ENCODE results near the gene FRAT2.

Gene FRAT2

DNA sequence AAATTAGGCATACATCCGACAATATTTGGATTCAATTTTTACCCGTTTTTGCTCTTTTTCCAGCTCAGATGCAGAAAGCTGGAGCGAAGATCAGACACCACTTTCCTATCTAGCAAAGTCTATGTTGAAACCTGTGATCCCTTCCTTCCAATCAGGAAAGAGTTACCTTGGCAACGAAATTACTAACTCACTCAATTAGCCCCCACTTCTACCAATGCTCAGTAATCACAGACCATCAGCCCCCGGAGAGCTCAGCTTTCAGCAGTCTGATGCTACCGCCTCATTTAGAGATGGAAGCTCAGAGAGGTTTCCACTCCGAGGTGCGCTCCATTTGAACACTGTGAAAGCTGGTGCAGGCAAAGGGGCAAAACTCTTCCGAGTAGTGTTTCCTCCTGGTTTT, 8.8 kb downstream of the FRAT2 start:
- no peak for DNase-seq (ENCODE audit: low read depth in 2 of 2)

DNA sequence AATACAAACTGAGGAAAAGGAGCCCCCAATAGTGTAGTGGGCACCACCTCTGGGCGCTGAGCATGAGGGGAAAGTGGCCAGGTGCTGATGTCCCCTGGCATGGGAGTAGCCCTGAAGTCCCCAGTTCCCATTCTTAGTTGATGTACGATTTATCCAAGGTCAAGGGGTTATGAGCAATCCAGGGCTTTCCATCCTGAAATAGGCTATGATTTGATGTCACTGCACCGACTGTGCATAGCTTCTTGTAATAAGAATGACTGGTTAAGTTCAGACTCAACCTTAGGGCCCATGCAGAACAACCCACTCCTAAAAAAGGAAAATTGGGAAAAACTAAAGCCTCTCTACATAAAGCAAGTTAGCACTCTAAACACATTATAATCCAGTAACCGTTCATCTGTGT, 11.0 kb downstream of the FRAT2 start:
- DNase-seq (ENCODE audit: low read depth in 2 of 2), result no peak

DNA sequence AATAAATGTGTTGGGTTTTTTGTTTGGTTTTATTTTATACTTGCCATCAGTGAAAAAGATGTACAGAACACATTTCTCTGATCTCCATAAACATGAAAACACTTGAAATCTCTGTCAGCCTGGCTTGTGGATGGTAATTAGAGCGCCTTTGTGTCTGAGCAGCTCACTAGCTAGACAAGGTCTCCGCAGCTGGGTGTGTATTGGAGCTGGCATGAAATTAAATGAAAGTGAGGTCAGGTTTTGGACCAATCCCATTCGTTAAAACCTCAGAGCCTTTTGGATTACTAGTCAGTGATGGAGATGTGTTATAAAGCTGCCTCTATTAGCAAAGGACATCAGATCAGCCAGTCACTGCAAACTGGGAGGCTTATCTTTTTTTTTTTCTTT, 12.7 kb downstream of the FRAT2 start:
- DNase-seq (ENCODE audit: low read depth in 2 of 2), result no peak

DNA sequence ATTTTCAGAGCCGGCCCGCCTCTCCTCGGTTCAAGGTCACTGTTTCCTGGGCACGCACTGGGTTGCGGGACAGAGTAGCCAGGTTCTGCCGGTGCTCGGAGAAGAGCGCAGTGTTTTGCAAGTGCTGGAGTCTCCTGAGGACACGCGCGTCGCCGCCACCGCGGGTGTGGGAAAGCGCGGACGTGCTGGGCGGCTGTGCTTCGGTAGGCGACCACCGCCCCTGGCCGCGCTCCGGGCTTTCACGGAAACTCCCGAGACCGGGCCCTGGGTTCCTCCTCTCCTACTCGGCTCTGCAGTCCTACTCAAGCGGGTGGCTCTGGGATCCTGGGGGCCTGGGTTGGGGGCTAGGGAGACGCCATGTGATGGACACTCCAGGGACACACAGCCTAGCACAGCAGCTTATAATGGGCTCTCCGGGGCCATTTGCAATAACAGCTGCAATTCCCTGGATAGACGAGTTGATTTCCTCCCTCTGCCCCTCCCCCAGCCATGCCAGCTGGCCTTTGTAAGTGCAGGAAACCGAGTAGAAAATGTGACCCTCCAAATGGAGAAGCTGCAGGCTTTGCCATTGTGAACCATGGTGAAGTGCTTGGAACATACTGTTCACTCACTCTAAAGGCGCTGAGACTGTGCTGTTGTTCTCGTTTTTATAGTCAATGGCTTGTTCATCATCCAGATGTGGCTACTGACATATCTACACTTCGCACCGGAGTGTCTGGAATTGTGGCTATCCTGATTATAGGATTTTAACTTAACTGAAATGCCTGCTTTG, 13.3 kb downstream of the FRAT2 start:
- no peak for DNase-seq (ENCODE audit: low read depth in 2 of 2)

DNA sequence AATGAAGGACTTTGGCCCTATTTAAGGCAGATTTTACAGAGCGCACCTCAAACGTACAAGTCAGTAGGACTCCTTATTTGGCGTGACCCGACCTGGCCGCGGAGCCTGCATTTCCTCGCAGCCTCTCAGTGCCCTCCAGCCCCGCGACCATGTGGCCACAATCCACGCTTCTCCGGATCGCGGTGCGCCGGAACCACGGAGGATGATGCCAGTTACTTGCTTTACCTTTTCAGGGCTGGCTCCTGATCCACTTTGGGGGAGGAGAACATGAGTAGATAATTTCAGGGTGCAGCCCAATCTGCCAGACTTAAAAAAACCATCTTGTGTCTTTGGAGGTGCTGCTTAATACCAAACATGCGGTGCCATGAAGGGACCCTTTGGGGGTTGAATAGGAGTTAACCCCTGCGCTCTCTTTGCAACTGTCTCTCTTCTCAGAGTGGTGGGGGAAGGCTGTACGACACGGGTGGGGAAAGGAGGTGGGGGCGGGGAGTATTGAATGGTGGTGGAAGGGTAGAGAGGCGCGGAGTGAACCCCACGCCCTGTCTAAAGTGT, 14.0 kb downstream of the FRAT2 start:
- DNase-seq (ENCODE audit: low read depth in 2 of 2), result no peak

DNA sequence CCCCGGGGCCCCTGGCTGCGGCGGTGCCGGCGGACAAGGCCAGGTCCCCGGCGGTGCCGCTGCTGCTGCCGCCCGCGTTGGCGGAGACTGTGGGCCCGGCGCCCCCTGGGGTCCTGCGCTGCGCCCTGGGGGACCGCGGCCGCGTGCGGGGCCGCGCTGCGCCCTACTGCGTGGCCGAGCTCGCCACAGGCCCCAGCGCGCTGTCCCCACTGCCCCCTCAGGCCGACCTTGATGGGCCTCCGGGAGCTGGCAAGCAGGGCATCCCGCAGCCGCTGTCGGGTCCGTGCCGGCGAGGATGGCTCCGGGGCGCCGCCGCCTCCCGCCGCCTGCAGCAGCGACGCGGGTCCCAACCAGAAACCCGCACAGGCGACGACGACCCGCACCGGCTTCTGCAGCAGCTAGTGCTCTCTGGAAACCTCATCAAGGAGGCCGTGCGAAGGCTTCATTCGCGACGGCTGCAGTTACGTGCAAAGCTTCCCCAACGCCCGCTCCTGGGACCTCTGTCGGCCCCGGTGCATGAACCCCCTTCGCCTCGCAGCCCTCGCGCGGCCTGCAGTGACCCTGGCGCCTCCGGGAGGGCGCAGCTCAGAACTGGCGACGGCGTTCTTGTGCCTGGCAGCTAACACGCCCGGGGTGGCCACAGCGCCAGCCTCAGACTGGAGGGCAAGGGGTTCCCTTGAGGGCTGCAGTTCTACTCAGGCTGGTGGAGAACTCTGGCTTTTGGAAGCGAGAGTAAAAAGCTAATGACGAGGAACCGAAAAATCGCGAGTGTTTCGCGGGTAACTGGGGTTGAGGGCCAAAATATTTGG, 14.7 kb downstream of the FRAT2 start:
- DNase-seq (ENCODE audit: low read depth in 2 of 2), result peak; percentile 37 to 40

DNA sequence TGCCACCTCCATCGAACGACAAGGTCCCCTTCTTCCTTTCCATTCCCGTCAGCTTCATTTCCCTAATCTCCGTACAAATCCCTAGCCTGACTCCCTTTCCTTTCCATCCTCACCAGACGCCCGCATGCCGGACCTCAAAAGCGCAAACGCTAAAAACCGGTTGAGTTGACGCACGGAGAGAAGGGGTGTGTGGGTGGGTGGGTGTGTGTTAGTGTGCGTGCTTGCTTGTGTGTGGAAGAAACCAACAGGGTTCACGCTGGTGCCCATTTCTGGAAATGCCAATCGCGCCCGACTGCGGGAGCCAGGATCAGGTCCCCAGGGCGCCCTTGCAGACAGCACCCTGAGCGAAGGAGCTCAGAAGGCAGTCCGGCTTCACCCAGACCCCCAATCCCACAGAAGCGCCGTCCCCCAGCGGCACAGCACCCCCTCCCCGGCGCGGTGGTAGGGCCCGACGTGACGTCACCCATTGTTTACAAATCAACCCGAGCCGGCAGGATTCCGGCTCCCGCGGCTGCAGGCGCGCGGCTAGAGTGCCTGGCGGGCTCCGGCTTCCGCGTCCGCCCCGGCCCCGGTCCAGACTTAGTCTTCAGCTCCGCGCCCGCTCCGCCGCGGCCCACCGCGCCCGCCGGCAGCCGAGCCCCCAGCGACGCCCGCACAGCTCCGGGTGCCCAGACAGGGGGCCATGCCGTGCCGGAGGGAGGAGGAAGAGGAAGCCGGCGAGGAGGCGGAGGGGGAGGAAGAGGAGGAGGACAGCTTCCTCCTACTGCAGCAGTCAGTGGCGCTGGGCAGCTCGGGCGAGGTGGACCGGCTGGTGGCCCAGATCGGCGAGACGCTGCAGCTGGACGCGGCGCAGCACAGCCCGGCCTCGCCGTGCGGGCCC, 15.5 kb downstream of the FRAT2 start, which contains the start of gene FRAT1:
Gene FRAT1 (plus strand): TSS at position 500 of the 880 bp plus-strand sequence. CDS start 183 bp downstream, at position 683.
- DNase-seq (ENCODE audit: low read depth in 2 of 2), result peak; percentile 80 to 83

DNA sequence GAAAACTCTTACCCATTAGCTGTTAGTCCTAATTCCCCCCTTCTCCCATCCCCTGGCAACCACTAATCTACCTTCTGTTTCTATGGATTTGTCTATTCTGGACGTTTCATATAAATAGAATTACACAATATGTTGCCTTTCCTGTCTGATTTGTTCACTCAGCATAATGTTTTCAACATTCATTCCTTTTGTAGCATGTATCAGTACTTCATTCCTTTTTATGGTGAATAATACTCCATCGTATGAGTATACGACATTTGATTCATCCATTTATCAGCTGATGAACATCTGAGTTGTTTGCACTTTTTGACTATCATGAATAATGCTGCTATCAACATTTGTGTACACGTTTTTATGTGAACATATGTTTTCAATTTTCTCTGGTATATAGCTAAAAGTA, 19.9 kb downstream of the FRAT2 start:
- DNase-seq (ENCODE audit: low read depth in 2 of 2), result no peak

DNA sequence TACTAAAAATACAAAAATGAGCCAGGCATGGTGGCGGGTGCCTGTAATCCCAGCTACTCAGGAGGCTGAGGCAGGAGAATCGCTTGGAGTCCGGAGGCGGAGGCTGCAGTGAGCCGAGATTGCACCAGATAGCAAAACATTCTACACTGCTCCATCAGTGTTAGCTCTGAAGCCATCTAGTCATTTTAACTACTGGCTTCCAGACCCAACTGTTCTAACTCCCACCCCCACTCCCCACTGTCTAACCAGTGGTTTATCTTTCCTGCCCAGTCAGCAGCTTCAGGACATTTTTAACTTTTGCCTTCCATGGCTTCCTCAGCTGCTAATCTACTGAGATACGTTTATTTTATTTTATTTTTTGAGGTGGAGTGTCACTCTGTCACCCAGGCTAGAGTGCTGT, 21.6 kb downstream of the FRAT2 start:
- DNase-seq (ENCODE audit: low read depth in 2 of 2), result no peak

DNA sequence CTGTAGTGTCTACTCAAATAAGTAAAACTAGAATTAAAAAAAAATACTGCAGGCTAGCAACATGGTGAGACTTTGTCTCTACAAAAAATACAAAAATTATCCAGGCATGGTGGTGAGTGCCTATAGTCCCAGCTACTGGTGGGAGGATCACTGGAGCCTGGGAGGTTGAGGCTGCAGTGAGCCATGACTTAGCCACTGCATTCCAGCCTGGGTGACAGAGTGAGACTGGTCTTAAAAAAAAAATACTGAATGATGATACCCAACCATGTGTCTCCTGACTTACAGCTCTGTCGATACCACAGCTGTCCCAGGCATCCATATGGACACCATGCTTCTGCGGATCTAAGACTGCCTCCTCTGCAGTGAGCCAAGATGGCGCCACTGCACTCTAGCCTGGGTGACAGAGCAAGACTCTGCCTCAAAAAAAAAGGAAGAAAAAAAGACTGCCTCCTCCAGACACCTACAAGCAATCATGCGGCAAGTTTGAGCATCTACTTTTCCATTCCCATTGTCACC, 23.4 kb downstream of the FRAT2 start:
- no peak for DNase-seq (ENCODE audit: low read depth in 2 of 2)

DNA sequence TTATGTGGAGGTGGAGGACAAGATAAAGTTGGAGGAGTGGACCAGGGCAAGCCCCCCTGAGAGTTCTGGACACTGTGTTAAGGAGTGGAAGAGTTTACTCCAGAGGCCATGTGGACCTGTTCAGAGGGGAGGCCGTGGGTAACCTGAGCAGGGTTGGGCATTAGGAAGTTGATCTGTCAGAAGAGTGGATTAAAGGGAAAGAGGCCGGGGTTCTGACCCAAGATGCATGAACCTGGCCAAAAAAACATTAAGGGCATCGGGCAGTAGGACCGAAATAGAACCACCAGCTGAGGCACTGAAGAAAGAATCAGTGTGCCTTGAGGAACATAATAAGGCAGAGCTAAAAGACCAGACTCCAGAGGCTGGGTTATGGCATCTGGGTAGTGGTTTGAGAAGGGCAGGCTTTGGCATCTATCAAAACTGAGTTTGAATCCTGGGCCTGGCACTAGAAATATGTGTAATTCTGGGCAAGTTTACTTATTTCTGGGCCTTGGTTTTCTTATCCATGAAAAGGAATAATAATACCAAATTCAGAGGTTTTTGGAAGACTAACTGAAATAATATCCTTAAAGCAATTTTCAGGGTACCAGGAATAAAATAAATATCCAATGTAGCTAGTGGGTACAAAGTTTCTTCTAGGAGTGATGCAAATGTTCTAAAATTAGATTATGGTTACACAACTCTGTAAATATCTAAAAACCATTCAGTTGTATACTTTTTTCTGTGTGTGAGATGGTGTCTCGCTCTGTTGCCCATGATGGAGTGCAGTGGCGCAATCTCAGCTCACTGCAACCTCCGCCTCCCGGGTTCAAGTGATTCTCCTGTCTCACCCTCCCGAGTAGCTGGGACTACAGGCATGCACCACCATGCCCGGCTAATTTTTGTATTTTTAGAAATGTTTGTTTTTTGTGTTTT, 26.4 kb downstream of the FRAT2 start:
- DNase-seq (ENCODE audit: low read depth in 2 of 2), result no peak

DNA sequence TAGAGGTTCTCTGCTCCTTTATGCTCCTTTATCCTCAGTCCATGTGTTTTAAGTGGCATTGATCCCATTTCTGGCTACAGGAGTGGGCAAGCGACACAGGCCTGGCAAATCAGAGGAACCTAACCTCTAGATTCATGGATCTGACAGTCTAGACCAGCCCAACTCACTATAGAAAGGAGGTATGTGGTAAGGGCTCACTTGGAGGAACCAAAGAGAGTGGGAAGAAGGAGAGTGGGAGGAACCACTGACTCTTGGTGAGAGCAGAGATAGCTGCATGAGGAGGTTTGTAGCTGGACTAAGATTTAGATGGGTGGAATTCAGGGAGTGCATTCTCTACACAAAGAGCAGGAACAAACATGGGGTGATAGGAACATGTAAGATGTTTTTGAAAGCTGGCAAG, 27.1 kb downstream of the FRAT2 start:
- DNase-seq (ENCODE audit: low read depth in 2 of 2), result no peak

DNA sequence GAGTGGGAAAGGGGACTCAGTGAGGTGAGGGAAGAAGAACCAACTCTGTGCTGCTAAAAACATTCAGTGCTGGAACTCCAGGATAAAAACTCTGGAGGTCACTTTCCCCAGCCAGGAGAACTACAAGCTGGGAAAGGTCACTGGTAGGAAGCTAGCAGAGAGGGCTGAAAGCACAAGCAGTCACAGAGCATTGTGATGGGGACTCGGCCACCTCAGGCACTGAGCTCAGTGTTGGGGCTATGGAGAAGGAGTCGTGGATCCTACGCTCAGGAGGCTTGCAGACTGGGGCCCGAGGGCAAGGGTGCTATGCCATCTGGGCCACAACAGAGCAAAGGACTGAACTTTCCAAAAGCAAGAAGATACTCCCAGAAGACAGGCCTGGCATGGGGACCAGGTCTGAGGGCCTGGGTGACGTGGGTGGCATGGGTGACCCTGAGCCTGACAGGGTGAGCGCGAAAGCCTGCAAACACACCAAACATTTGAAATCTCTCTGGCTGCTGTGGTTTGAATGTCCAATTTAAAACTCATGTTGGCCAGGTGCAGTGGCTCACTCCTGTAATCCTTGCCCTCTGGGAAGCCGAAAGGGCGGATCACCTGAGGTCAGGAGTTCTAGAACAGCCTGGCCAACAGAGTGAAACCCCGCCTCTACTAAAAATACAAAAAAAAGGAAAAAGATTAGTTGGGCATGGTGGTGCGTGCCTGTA, 32.3 kb downstream of the FRAT2 start:
- DNase-seq (ENCODE audit: low read depth in 2 of 2), result no peak

DNA sequence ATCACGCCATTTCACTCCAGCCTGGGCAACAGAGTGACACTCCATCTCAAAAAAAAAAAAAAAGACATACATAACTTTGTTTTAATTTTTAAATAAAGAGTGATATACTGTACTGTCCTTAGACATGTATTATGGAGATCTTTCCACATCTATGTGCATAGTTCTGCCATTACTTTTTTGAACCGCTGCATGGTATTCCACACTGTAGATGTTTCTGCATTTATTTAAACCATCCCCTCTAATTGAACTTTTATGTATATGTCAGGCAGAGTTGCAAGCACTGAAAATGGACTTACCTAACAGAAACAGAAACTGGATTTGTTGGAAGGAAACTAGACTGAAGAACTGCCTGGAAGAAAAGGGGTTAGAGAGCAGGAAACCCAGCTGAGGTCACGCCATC, 33.5 kb downstream of the FRAT2 start:
- no peak for DNase-seq (ENCODE audit: low read depth in 2 of 2)

DNA sequence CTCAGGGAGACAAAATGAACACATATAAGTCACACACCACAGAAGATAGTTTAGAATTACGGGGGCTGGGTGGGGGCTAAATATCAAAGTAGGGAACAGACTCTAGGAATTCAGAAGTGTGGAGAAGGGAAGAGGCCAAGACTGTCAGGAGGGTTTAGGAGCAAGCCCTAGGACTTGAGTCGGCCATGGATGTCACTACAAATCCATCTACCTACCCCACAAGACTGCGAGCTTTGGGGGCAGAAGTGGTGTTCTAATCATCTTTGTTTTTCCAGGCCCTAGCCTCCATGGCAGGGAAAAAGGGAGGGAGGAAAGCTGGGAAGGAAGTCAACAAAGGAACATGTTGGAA, 36.3 kb downstream of the FRAT2 start:
- DNase-seq (ENCODE audit: low read depth in 2 of 2), result no peak

DNA sequence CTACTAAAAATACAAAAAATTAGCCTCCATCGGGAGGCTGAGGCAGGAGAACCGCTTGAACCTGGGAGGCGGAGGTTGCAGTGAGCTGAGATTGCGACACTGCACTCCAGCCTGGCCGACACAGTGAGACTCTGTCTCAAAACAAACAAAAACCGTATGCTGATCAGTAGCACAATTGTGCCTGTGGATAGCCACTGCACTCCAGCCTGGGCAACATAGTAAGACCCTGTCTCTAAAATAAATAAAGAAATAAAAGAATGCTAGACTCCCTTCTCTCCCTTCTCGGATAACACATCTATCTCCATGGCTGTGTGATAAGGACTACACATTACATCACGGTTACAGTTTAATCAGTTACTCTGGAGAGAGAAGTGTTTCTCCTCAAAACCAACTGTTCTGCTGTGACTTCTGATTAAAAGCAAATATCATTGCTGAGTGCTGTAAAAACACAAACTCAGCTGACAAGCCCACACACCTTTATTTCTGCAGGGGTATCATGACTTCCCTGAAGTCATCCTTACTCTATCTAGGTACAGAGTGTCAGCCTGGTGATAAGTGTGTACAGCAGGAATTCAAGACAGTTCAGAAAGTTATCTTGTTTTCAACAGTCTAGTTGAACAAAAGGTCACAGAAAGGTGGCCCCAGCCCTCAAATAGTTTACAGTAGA, 36.8 kb downstream of the FRAT2 start:
- no peak for DNase-seq (ENCODE audit: low read depth in 2 of 2)

DNA sequence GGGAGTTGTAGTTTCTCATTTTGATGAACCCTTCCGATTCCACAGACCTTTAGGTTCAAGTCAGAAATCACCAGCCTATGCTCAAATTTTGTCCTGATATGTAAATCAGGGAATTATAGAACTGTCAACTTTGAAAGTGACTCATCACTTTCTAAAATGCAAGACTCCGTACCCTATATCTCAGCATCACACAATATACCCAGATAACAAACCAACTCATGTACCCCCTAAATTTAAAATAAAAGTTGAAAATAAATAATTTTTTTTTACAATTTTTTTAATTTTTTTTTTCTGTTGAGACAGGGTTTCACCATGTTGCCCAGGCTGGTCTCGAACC, 41.7 kb downstream of the FRAT2 start:
- no peak for DNase-seq (ENCODE audit: low read depth in 2 of 2)

DNA sequence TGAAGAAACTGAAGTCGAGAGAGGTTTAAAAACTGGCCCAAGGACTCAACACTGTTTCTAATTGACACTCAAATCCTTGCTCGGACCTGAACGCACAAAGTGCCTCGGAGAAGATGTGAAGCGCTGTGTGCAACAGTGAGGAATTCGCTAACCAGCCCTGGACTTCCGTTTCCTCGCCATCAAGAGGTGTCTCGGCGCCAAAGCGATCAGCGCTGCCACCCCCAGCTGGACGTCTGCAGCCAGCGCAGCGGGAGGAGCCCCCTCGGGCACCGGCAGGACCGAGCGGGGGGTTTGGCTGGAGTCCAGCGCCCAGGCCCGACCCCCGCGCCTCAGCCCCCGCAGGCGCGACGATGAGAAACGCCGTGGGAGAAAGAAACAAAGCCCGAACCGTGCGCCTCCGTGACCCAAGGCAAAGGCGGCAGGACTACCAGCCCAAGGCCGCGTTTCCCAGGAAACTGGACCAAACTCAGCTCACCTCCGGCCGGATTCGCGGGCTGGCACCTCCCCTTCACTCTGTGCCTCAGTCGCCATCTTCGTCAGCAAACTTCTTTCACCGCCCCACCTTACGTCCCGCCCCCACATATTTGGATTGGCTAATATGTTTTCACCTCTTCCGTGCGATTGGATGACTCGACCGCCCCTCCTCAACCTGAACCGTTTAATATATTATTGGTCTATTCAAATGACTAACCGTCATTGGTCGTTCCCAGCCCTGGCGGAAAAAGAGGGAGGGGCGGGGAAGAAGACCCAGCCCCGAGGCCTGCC, 42.2 kb downstream of the FRAT2 start, which contains the start of gene ARHGAP19:
Gene ARHGAP19 (minus strand): TSS at position 541 of the 765 bp plus-strand sequence. CDS start 10 bp downstream, at position 531.
- DNase-seq (ENCODE audit: low read depth in 2 of 2), result peak; percentile 84 to 88

All from activated CD4-positive, alpha-beta T cell treated with anti-CD3 and anti-CD28 coated beads for 24 hours (primary cell).